Measurements from ENCODE around the gene RPL15.

DNA sequence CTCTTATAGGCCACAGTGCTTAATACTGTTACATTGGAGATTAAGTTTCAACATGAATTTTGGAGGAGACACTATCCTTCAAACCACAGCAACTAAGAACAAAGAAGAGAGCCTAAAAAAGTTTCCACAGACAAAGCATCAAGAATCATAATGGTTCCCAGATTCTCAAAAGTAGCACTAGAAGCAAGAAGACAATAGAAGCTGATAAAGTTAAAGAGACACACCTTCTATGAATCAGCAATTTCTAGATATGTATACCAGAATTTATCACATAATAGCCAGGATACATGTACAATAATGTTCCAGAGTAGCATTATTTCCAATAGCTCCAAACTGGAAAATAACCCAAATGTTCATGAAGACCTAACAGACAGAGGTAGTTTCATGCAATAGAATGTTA is 12.4 kb upstream of the RPL15 start:
- no peak for TF ChIP-seq POLR2A (IDR thresholded peaks at IDR 0.05)
- TF ChIP-seq EP300 (IDR thresholded peaks at IDR 0.05): no peak
- no peak for TF ChIP-seq CTCF (IDR thresholded peaks at IDR 0.05)

Measured in tibial nerve (tissue), 4 donors.